IgD-negative memory B cell (primary cell): ENCODE measurements around the gene DAZAP2. TPM values are rescaled to one million over a fixed set of nuclear protein-coding genes. Genes with fewer than 3 reads are reported as not detected.
A peak's percentile ranks its signal among the peaks of the same experiment; 100 is the strongest.
"Not testable (repeated sequence)": the region's sequence is repeated elsewhere in the genome, so short reads cannot be mapped to it uniquely, and the experiment has no call there.

Experiments used
- H3K27ac Mint-ChIP-seq, 3 donors: one replicate each; pipeline ENCODE4 v1.8.0; 2020 to 2022; ENCODE audit warnings: mild to moderate bottlenecking in 3 of 3, mixed read lengths in 3 of 3, moderate library complexity in 1 of 3
- H3K27me3 Mint-ChIP-seq: one replicate; pipeline ENCODE4 v1.8.0; 2021; ENCODE audit warnings: mixed read lengths
- H3K36me3 Mint-ChIP-seq: one replicate; pipeline ENCODE4 v1.8.0; 2020; ENCODE audit warnings: mild to moderate bottlenecking, mixed read lengths
- H3K4me1 Mint-ChIP-seq, 3 donors: one replicate each; pipeline ENCODE4 v1.8.0; 2020 to 2022; ENCODE audit warnings: mixed read lengths in 3 of 3, mild to moderate bottlenecking in 1 of 3
- H3K4me3 Mint-ChIP-seq, 4 donors: one replicate each; pipeline ENCODE4 v1.8.0; 2020 to 2022; ENCODE audit warnings: mild to moderate bottlenecking in 4 of 4, mixed read lengths in 4 of 4, moderate library complexity in 3 of 4
- H3K9me3 Mint-ChIP-seq, 3 donors: one replicate each; pipeline ENCODE4 v1.8.0; 2020 to 2021; ENCODE audit warnings: mixed read lengths in 3 of 3, mild to moderate bottlenecking in 1 of 3
- polyA plus RNA-seq: library from polyadenylated mRNA; unstranded; fragments of 300-500 nt; fragmentation: Illumina TruSeq; gene quantifications from one replicate; pipeline ENCODE4 v1.2.3, GENCODE V29; 2021

The DAZAP2 gene
- polyA plus RNA-seq, 1 donor from 2014 or later, result 1,104 TPM

DNA sequence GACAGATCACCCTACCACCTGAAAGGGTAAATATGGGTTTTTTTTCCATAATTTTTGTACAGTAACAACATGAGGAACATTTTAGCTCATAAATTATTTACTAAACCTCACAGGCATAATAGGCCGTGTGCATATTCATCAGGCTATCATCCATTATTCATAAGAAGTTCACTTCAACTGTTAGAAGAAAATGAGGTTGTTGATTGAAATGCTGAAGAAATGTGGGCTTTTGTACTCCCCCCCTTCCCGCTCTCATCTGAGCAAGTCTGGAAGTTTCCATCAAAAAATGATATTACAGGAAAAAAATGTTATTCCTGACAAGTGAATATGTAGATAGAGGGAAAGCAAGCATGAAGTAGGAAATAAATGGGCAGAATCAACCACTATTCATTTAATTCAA, 12.9 kb upstream of the DAZAP2 start:
- Mint-ChIP-seq H3K9me3 (no peaks in the 10 kb centered on the region), H3K27me3 (no peaks in the 10 kb centered on the region), H3K4me3 (no peak overlapping the region), H3K4me1 (no peaks in the 10 kb centered on the region), H3K36me3 (peaks cover 3% of the 10 kb centered on the region), H3K27ac (peak overlapping the region in 1 of 3 donors; percentile 57)

- H3K4me1 Mint-ChIP-seq, H3K4me3 Mint-ChIP-seq, H3K27ac Mint-ChIP-seq, H3K36me3 Mint-ChIP-seq, H3K27me3 Mint-ChIP-seq, H3K9me3 Mint-ChIP-seq: not testable (repeated sequence)
Observed at GRCh38 chr12:51227112-51227511, 11.5 kb upstream of the DAZAP2 start.

GRCh38 chr12:51227962-51228361, 10.7 kb upstream of the DAZAP2 start:
- H3K36me3 Mint-ChIP-seq, result peaks cover 3% of the 10 kb centered on the region
- no peaks in the 10 kb centered on the region for H3K4me1 Mint-ChIP-seq
- H3K4me3 Mint-ChIP-seq, result no peak overlapping the region
- H3K9me3 Mint-ChIP-seq, result no peaks in the 10 kb centered on the region
- no peak overlapping the region for H3K27ac Mint-ChIP-seq
- H3K27me3 Mint-ChIP-seq, result no peaks in the 10 kb centered on the region

- peaks cover 4% of the 10 kb centered on the region for H3K36me3 Mint-ChIP-seq
- H3K4me3 Mint-ChIP-seq, result no peak overlapping the region
- no peaks in the 10 kb centered on the region for H3K9me3 Mint-ChIP-seq
- no peak overlapping the region for H3K27ac Mint-ChIP-seq
- H3K4me1 Mint-ChIP-seq, result no peaks in the 10 kb centered on the region
- peaks cover 2% of the 10 kb centered on the region for H3K27me3 Mint-ChIP-seq
Observed at GRCh38 chr12:51229116-51229809, 9.4 kb upstream of the DAZAP2 start.

- Mint-ChIP-seq H3K4me1 (no peaks in the 10 kb centered on the region), H3K27ac (no peak overlapping the region), H3K36me3 (peaks cover 3% of the 10 kb centered on the region), H3K9me3 (no peaks in the 10 kb centered on the region), H3K4me3 (peak overlapping the region in 1 of 4 donors; percentile 35), H3K27me3 (peaks cover 2% of the 10 kb centered on the region)
Observed at GRCh38 chr12:51232642-51233041, 6.0 kb upstream of the DAZAP2 start.

GRCh38 chr12:51234530-51234929, 4.1 kb upstream of the DAZAP2 start:
- H3K4me3 Mint-ChIP-seq, result peak overlapping the region in 1 of 4 donors; percentile 52
- H3K27me3 Mint-ChIP-seq, result peaks cover 2% of the 10 kb centered on the region
- peak overlapping the region in 1 of 3 donors; percentile 15 for H3K27ac Mint-ChIP-seq
- peaks cover 3% of the 10 kb centered on the region for H3K36me3 Mint-ChIP-seq
- H3K9me3 Mint-ChIP-seq, result no peaks in the 10 kb centered on the region
- peaks cover 5 to 11% (median 5%) of the 10 kb centered on the region in 3 donors for H3K4me1 Mint-ChIP-seq

- Mint-ChIP-seq H3K36me3 (peaks cover 5% of the 10 kb centered on the region), H3K27me3 (peaks cover 2% of the 10 kb centered on the region), H3K9me3 (no peaks in the 10 kb centered on the region), H3K27ac (peak overlapping the region; percentile 99 to 100 (median 100)), H3K4me1 (peaks cover 25 to 28% (median 25%) of the 10 kb centered on the region in 3 donors), H3K4me3 (peak overlapping the region; percentile 98 to 99 (median 98))
Observed at GRCh38 chr12:51238037-51238509, 553 bp upstream of the DAZAP2 start.

- Mint-ChIP-seq H3K9me3 (no peaks in the 10 kb centered on the region), H3K27ac (peak overlapping the region in 2 of 3 donors; percentile 23 to 100), H3K4me3 (peak overlapping the region in 3 of 4 donors; percentile 74 to 99 (median 98)), H3K27me3 (no peaks in the 10 kb centered on the region), H3K4me1 (peaks cover 31 to 35% (median 34%) of the 10 kb centered on the region in 3 donors), H3K36me3 (peaks cover 6% of the 10 kb centered on the region)
Observed at GRCh38 chr12:51240971-51241370, 2.3 kb downstream of the DAZAP2 start.

DNA sequence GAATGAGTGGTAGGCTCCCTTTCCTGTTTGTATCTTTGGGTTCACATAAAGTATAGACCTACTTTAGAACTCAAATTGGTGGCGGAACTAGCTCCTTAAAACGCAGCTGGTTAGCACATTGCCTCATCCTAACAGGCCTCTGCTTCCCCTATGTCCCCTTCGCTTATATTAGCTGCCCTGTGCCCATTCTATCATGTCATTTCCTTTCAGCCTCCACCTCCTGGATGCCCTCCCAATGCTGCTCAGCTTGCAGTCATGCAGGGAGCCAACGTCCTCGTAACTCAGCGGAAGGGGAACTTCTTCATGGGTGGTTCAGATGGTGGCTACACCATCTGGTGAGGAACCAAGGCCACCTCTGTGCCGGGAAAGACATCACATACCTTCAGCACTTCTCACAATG, 3.5 kb downstream of the DAZAP2 start:
- H3K27me3 Mint-ChIP-seq, result no peaks in the 10 kb centered on the region
- peak overlapping the region; percentile 6 to 83 (median 73) for H3K27ac Mint-ChIP-seq
- peaks cover 39 to 47% (median 45%) of the 10 kb centered on the region in 3 donors for H3K4me1 Mint-ChIP-seq
- peaks cover 6% of the 10 kb centered on the region for H3K36me3 Mint-ChIP-seq
- peak overlapping the region in 3 of 4 donors; percentile 38 to 55 (median 49) for H3K4me3 Mint-ChIP-seq
- H3K9me3 Mint-ChIP-seq, result no peaks in the 10 kb centered on the region

- H3K36me3 Mint-ChIP-seq, result peaks cover 6% of the 10 kb centered on the region
Observed at GRCh38 chr12:51242876-51243275, 4.2 kb downstream of the DAZAP2 start.

GRCh38 chr12:51244269-51244668, 5.6 kb downstream of the DAZAP2 start:
- Mint-ChIP-seq H3K27ac (peak overlapping the region; percentile 10 to 82 (median 76)), H3K4me1 (peaks cover 41 to 50% (median 42%) of the 10 kb centered on the region in 3 donors)

More at GRCh38 chr12:51242876-51243275, 4.2 kb downstream of the DAZAP2 start:
- peak overlapping the region; percentile 6 to 83 (median 50) for H3K27ac Mint-ChIP-seq
- no peaks in the 10 kb centered on the region for H3K9me3 Mint-ChIP-seq
- H3K4me3 Mint-ChIP-seq, result peak overlapping the region in 2 of 4 donors; percentile 45 to 63
- peaks cover 42 to 51% (median 50%) of the 10 kb centered on the region in 3 donors for H3K4me1 Mint-ChIP-seq
- H3K27me3 Mint-ChIP-seq, result no peaks in the 10 kb centered on the region

DNA sequence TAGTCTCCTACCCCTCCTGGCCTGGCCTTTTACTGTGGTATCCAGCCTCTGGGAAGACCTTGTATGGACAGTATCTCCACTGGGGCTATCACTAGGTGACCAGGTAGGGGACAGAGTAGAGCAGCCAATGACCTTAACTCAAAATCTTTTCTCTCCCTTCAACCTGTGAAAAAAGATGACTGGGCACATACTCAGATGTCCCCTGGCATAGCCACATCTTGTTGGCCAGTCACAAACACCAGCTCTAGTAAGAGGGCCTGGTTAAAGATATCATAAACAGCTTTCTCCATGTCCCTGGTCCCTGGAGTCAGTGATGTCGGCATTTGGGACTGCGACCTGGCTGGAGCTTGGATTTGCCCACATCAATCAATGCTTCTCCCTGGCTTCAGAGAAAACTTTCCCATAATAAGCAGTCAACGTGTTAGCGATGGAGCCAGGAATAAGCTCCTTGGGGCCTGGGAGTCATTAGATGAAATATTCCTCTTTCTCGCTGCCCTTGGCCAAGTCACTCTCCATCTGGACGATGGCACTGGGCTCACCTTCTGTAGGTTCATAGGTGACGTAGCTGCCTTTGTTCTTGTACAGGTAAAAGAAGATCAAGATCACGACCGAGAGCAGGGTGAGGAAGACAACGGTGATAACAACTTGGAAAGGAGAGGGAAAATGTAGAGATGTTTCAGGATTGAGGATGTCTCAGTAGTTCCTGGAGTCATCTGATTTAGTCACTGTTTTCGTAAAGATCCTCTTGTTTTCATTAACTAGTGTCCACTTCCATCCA, 7.0 kb downstream of the DAZAP2 start:
- H3K4me3 Mint-ChIP-seq, result peak overlapping the region in 2 of 4 donors; percentile 1 to 54
- no peaks in the 10 kb centered on the region for H3K9me3 Mint-ChIP-seq
- H3K36me3 Mint-ChIP-seq, result peaks cover 4% of the 10 kb centered on the region
- H3K27ac Mint-ChIP-seq, result peak overlapping the region; percentile 14 to 76 (median 73)
- no peaks in the 10 kb centered on the region for H3K27me3 Mint-ChIP-seq
- peaks cover 31 to 40% (median 39%) of the 10 kb centered on the region in 3 donors for H3K4me1 Mint-ChIP-seq

More at GRCh38 chr12:51244269-51244668, 5.6 kb downstream of the DAZAP2 start:
- Mint-ChIP-seq H3K36me3 (peaks cover 6% of the 10 kb centered on the region), H3K9me3 (no peaks in the 10 kb centered on the region), H3K4me3 (peak overlapping the region in 1 of 4 donors; percentile 38), H3K27me3 (no peaks in the 10 kb centered on the region)

GRCh38 chr12:51246254-51246853, 7.7 kb downstream of the DAZAP2 start:
- H3K36me3 Mint-ChIP-seq, result peaks cover 4% of the 10 kb centered on the region

GRCh38 chr12:51247523-51248206, 9.0 kb downstream of the DAZAP2 start:
- peak overlapping the region in 1 of 4 donors; percentile 72 for H3K4me3 Mint-ChIP-seq
- no peaks in the 10 kb centered on the region for H3K9me3 Mint-ChIP-seq
- H3K27ac Mint-ChIP-seq, result peak overlapping the region; percentile 10 to 76 (median 59)
- H3K36me3 Mint-ChIP-seq, result peaks cover 2% of the 10 kb centered on the region
- H3K4me1 Mint-ChIP-seq, result peaks cover 22 to 36% (median 34%) of the 10 kb centered on the region in 3 donors
- H3K27me3 Mint-ChIP-seq, result no peaks in the 10 kb centered on the region

More at GRCh38 chr12:51246254-51246853, 7.7 kb downstream of the DAZAP2 start:
- H3K27me3 Mint-ChIP-seq, result no peaks in the 10 kb centered on the region
- H3K27ac Mint-ChIP-seq, result peak overlapping the region; percentile 10 to 76 (median 73)
- peak overlapping the region in 3 of 4 donors; percentile 19 to 78 (median 54) for H3K4me3 Mint-ChIP-seq
- H3K4me1 Mint-ChIP-seq, result peaks cover 26 to 40% (median 36%) of the 10 kb centered on the region in 3 donors
- no peaks in the 10 kb centered on the region for H3K9me3 Mint-ChIP-seq
